GM18517 (cell line): ENCODE data around the gene HEXB.
A peak's percentile ranks its signal among the peaks of the same experiment; 100 is the strongest.
"Not testable (repeated sequence)": the region's sequence is repeated elsewhere in the genome, so short reads cannot be mapped to it uniquely, and the experiment has no call there.

ENCODE experiments used
- ATAC-seq: cut with Tn5 transposase; IDR thresholded peaks from one replicate; pipeline ENCODE4 v1.9.1; 2021; ENCODE audit warnings: mild to moderate bottlenecking, moderate library complexity; ENCODE audit not compliant: unreplicated experiment

Gene HEXB

GRCh38 chr5:74657165-74657564 is 27.9 kb upstream of the HEXB start:
- ATAC-seq: no peak

- ATAC-seq: no peak
These were observed 25.9 kb upstream of the HEXB start for GRCh38 chr5:74659172-74659571.

- ATAC-seq: no peak
These were observed 24.9 kb upstream of the HEXB start for GRCh38 chr5:74660140-74660539.

- no peak for ATAC-seq
These were observed 24.2 kb upstream of the HEXB start for GRCh38 chr5:74660873-74661272.

GRCh38 chr5:74664551-74664950 is 20.5 kb upstream of the HEXB start:
- no peak for ATAC-seq

- ATAC-seq: no peak
These were observed 19.8 kb upstream of the HEXB start for GRCh38 chr5:74665273-74665672.

- ATAC-seq: no peak
These were observed 19.2 kb upstream of the HEXB start for GRCh38 chr5:74665816-74666215.

GRCh38 chr5:74667396-74667795 is 17.6 kb upstream of the HEXB start:
- no peak for ATAC-seq

GRCh38 chr5:74669821-74670220 is 15.2 kb upstream of the HEXB start:
- ATAC-seq: no peak

- no peak for ATAC-seq
These were observed 14.5 kb upstream of the HEXB start for GRCh38 chr5:74670396-74671038.

- no peak for ATAC-seq
These were observed 12.7 kb upstream of the HEXB start for GRCh38 chr5:74672215-74672877.

GRCh38 chr5:74673011-74673790 is 11.8 kb upstream of the HEXB start:
- ATAC-seq: no peak

- ATAC-seq: not testable (repeated sequence)
These were observed 8.6 kb upstream of the HEXB start for GRCh38 chr5:74676466-74676865.

GRCh38 chr5:74678123-74678522 is 6.9 kb upstream of the HEXB start:
- ATAC-seq: not testable (repeated sequence)

- not testable (repeated sequence) for ATAC-seq
These were observed 5.7 kb upstream of the HEXB start for GRCh38 chr5:74679300-74679699.

GRCh38 chr5:74679966-74680365 is 5.1 kb upstream of the HEXB start:
- ATAC-seq: no peak

GRCh38 chr5:74685979-74686631 is 1.1 kb downstream of the HEXB start:
- ATAC-seq: peak; percentile 54

- no peak for ATAC-seq
These were observed 2.1 kb downstream of the HEXB start for GRCh38 chr5:74686962-74687751.

- no peak for ATAC-seq
These were observed 8.2 kb downstream of the HEXB start for GRCh38 chr5:74693191-74693590.

GRCh38 chr5:74717596-74717995 is 32.6 kb downstream of the HEXB start:
- no peak for ATAC-seq

- ATAC-seq: no peak
These were observed 37.2 kb downstream of the HEXB start for GRCh38 chr5:74722271-74722670.
